Fibroblast of skin of right quadriceps (primary cell): ENCODE results near the gene METRNL.
A peak's percentile ranks its signal among the peaks of the same experiment; 100 is the strongest.

Experiments used
- DNase-seq: peaks from one replicate; pipeline ENCODE4 v3.0.0-alpha.2; 2013

Gene METRNL

DNA sequence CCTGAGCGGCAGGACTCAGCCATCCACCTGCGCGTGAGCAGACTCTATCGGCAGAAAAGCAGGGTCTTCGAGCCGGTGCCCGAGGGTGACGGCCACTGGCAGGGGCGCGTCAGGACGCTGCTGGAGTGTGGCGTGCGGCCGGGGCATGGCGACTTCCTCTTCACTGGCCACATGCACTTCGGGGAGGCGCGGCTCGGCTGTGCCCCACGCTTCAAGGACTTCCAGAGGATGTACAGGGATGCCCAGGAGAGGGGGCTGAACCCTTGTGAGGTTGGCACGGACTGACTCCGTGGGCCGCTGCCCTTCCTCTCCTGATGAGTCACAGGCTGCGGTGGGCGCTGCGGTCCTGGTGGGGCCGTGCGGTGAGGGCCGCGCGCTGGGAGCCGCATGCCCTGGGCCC is 14.9 kb downstream of the METRNL start:
- DNase-seq: no peak

DNA sequence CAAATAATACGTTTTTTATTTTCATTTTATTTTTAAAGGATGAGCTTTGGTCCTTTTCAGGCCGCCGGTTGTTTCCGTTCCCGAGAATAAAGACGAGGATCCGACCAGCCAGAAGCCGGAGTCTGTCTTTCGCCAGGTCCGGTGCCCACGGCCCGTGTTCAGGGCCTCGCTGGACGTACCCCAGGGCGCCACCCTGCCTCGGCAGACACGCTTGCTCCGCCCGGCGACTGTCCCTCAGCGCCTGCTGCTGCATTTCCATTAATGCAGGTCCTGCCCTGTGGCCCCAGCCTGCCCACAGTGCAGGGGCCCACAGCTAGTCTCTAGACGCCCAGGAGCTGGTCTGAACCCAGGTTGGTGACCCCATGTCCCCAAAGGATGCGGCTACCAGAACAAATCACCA is 15.6 kb downstream of the METRNL start:
- no peak for DNase-seq

- DNase-seq: no peak
These were observed 17.2 kb downstream of the METRNL start for GRCh38 chr17:83096401-83097224.

- DNase-seq: no peak
These were observed 18.4 kb downstream of the METRNL start for GRCh38 chr17:83097831-83098230.

GRCh38 chr17:83098241-83099085 is 19.1 kb downstream of the METRNL start:
- DNase-seq: no peak

DNA sequence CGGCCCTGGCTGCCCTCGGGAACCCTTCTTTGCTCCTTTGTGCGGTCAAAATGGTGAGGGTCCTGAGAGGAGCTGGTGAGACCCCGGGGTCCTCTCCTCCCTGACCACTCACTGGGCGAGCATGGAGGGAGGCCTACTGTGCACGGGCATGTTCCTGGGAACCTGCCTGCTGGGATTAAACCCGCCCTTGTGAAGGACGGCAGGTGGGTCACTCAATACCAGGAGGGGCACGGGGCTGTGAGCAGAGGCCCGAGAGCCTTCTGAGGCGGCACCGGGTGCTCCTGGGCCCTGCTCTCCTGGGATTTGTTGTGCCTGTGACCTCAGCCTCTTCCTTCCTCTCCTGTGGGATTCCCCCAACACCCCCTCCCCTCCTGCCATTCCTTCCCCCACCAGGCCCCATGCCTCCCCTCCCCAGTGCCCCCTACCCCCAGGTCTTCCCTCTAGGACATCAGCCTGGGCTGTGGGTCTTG is 19.7 kb downstream of the METRNL start:
- DNase-seq: no peak

DNA sequence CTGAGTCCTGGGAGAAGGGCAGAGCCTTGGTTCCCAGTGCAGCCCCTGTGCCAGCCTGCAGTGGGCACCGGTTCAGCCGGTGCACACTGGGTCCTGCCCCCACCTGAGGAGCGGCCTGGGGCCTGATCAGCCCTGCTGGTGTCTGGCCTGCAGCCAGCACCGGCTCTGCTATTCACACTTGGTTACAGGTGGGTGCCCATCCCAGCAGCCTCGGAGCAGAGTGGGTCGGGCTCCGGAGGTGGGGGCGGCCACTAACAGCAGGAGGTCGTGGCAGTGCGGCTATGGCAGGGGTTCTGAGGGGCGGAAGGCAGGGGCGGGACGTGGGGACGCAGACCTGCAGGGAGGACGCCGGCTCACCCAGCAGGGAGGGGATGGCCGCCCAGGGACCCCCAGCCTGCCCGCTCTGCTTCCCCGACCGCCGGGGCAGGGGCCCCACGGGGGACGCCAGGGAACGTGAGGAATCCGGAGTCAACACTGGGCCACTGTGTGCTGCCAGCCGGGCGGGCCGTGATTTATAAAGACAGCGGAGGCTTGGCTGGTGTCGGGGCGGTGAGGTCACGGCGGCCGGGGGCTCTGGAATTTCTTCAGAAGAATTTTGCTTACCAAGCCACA is 20.3 kb downstream of the METRNL start:
- peak; percentile 50 for DNase-seq

GRCh38 chr17:83100220-83100852 is 20.9 kb downstream of the METRNL start:
- DNase-seq: no peak

DNA sequence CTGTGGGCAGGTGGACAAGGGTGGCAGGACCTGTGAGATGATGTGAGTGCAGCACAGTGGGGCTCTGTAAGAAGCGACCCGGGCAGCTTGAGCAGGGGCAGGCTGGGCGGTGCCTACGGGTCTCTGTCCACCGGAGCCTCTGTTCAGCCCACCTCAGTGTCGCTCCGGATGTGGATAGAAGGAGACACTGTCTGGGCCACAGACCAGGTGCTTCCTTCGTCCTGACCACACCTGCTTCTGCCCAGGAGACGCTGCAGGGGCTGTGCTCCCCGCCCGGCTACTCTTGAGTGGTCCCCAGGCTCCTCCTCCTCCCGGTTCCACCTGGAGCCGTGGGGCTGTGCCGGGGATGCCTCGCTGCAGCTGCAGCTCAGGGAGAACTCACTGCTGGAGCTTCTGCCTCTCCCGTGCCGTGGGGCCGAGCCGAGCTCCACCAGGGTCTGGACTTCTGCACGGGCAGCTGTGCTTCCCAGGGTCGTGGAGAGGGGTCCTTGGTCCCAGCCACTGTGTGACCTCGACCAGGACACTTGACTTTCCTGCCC is 21.5 kb downstream of the METRNL start:
- DNase-seq: no peak

DNA sequence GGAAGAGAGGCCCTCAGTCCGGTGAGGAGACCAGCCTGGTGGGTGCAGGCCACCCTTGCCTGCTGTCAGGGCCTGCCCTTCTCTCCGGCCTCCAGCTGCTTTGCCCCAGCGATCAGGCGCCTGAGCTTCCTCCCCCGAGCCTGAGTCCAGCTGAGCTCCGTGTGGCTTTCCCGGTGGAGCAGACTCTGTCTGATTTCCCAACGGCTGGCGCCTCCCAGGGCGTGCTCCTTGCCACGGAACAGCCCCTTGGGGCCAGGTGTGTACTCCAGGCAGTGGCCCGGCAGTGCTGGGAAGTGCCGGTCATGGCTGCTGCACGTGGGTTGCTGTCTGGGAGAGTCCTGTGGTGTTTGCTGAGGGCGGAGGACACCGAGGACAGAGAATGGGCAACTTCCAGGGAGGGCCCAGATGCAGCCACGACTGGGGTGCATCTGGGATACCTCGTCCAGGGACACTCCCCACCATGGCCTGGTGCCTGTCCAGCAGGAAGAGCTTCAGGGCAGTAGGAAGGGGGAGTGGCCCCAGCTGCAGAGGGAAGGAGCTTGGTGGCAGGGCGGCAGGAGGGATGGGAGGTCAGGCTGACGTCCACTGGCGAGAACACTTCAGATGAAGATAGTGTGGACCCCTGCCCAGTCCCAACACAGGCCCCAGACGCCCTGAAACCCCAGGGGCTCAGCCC is 22.5 kb downstream of the METRNL start:
- no peak for DNase-seq

- DNase-seq: peak; percentile 59
These were observed 24.0 kb downstream of the METRNL start for GRCh38 chr17:83103200-83103942.

DNA sequence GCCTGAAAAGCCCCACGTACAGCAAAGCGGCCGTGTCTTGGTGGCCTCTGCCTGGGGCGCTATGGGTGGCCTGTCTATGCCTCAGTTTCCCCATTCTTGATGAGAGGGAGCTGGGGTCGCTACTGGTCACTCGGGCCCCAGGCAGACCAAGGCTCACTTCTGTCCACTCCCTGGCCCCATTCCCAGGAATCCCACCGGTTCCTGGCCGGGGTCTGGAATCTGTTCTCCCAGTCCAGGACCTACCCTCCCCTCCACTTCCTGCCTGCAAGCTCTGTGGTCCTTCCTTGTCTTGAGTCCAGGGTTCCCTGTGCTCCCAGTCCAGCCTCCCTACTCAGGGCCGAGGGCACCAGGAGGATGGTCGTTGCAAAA is 24.5 kb downstream of the METRNL start:
- no peak for DNase-seq

- DNase-seq: no peak
These were observed 25.4 kb downstream of the METRNL start for GRCh38 chr17:83104577-83105505.

DNA sequence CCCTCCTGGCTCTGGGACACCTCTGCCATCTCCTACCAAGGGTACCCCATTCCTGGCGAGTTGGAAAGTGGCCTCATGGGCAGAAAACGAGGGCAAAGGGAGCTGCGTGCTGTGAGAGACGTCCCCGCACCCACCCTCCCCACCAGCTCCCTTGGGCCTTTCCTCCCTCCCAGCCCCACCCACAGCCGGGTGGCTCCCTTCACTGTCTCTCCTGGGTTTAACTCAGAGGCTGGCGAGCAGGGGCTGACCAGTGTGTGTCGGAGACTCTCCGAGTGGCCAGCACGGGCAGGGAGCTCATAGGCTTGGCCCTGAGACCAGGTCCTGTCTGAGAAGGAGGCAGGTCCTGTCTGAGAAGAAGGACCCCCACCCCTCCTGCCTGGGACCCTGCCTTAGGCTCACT is 26.1 kb downstream of the METRNL start:
- DNase-seq: no peak

DNA sequence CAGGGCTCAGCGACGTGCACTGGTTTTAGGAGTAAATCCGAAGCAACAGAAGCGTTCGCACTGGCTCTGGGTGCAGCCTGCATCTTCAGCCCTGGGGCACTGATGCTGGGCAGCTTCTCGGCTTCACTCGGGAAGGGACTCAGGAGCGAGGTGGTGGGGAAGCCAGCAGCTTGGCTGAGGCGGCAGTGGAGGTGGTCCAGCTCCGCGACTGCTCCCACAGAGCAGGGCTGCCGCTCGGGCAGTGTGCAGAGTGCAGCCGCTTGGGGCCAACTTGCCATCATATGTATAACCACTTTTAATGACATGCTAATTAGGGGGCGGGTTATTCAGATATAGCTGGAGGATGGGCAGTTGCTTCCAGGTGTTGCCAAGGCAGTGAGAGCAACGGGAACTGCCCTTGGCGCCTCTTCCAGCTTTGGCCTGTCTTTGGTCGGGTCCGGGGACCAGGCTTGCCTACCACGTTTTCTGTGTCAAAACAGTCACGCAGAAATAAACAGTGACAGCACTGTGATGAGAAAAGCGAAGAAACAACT is 26.7 kb downstream of the METRNL start:
- DNase-seq: no peak

- no peak for DNase-seq
These were observed 27.7 kb downstream of the METRNL start for GRCh38 chr17:83106913-83107655.

- no peak for DNase-seq
These were observed 28.2 kb downstream of the METRNL start for GRCh38 chr17:83107656-83108048.

- no peak for DNase-seq
These were observed 29.3 kb downstream of the METRNL start for GRCh38 chr17:83108709-83109108.

DNA sequence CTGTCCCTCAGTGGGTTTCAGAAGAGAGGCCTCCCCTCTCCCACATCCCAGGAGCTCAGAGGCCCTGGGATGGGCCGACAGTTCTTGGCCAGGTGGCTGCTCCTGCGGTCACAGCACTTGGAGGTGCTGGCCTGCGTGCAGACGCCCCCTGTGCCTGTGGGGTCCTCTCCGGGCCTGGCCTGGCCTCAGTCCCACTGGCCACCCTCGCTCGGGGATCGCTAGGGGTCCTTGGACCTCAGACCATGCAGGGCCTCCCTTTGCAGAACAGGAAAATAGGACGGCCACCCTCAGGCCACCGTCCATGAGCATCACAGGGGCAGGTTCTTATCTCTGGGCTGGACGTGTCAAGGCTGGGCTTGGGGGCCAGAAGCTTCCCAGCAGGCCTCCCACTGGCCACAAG is 30.0 kb downstream of the METRNL start:
- DNase-seq: no peak
